Measurements from ENCODE around the gene CCT3. TPM values are rescaled to one million over a fixed set of nuclear protein-coding genes. Genes with fewer than 3 reads are reported as not detected.

CCT3 gene
- total and polyA plus RNA-seq, 10 of the 15 experiments (the other 5 are each of a cell fraction or from before 2014, with no cell fraction given), result 319 to 585 (median 427) TPM

GRCh38 chr1:156284112-156284511 is 54.0 kb downstream of the CCT3 start, which contains the start of gene TMEM79 (continued):
- TF ChIP-seq ZNF217 (IDR thresholded peaks at IDR 0.05) (no peak), ESRRA (IDR thresholded peaks at IDR 0.05; ENCODE audit: low read length) (no peak)

- peaks cover 0 to 15% of the 10 kb centered on the region in 2 experiments; a peak in 3 of 4 replicates for H3K36me3 ChIP-seq (ENCODE audit: control insufficient read depth in 2 of 2, insufficient read depth in 2 of 2, low read length in 1 of 2)
- WGBS (ENCODE audit: insufficient coverage, insufficient replicate concordance, low lambda C conversion rate, missing lambda C conversion rate), result 0% methylated on average over 1 of the region's 1 CpG
- peaks cover 15% of the 10 kb centered on the region; the same call in 1 of the 2 replicates for H3K4me1 ChIP-seq (ENCODE audit: control insufficient read depth, insufficient read depth, low read length)
- ChIA-PET RAD21 (ENCODE audit: unreplicated experiment) (interaction anchor here (0.7 to 2.3 kb wide), 11 partner anchors 10 to 174 kb away, joined by 3 to 16 read pairs (median 4); partner anchors contain the start of genes CCT3, GLMP, PMF1 and TSACC), CTCF (interaction anchor here (1.0 to 7.1 kb wide), 19 partner anchors 10 to 400 kb away, joined by 3 to 58 read pairs (median 4); partner anchors contain the start of genes GLMP and UBQLN4), SMC1A (ENCODE audit: uncharacterized antibody, unreplicated experiment) (interaction anchor here (0.9 to 4.7 kb wide), 17 partner anchors 9 to 218 kb away, joined by 3 to 39 read pairs (median 4); partner anchors contain the start of genes CCT3, GLMP and TSACC), POLR2A (interaction anchor here (0.6 to 2.8 kb wide), 15 partner anchors 9 to 433 kb away, joined by 3 to 13 read pairs (median 4); partner anchors contain the start of genes CCT3, GLMP, NAXE and PMF1)
- H3K4me3 ChIP-seq, result peak overlapping the region; percentile 92
- ATAC-seq, result no peak
- H3K79me2 ChIP-seq (ENCODE audit: control insufficient read depth, insufficient read depth, low read length), result peaks cover 52% of the 10 kb centered on the region
- H3K9me3 ChIP-seq (replicated peaks; ENCODE audit: control insufficient read depth, insufficient read depth, low read length), result no peaks in the 10 kb centered on the region
- TF ChIP-seq ASH2L (IDR thresholded peaks at IDR 0.05; ENCODE audit: borderline replicate concordance, low read depth) (no peak), ZNF687 (IDR thresholded peaks at IDR 0.05) (no peak), CREM (IDR thresholded peaks at IDR 0.05; ENCODE audit: low read depth) (no peak), RAD51 (IDR thresholded peaks at IDR 0.05) (no peak), SUZ12 (IDR thresholded peaks at IDR 0.05; ENCODE audit: unreplicated experiment) (no peak), USF1 (IDR thresholded peaks at IDR 0.05; ENCODE audit: borderline replicate concordance, extremely low read length, insufficient read depth, low read depth, low read length) (no peak), ZZZ3 (IDR thresholded peaks at IDR 0.05; ENCODE audit: control insufficient read depth, insufficient read length, low read depth) (no peak)
- peak overlapping the region; percentile 86 for H3K27ac ChIP-seq (ENCODE audit: control insufficient read depth, insufficient read depth)
- no peak for FAIRE-seq
- no peak for DNase-seq (ENCODE audit: low read depth, low spot score)
- H2AFZ ChIP-seq (ENCODE audit: control insufficient read depth, low read depth, low read length), result peak overlapping the region; percentile 98
- no peaks in the 10 kb centered on the region for H4K20me1 ChIP-seq (ENCODE audit: control insufficient read depth, insufficient read depth)
- intact Hi-C loops (cut with micrococcal nuclease; ENCODE audit: unreplicated experiment) (loop anchor here (10.0 kb wide), 1 partner anchor 189 kb away; no protein-coding TSS in a partner anchor), in situ Hi-C loops (cut with MboI) (no loop called here)
- peak overlapping the region; percentile 89 for H3K9ac ChIP-seq (ENCODE audit: control insufficient read depth, insufficient read depth, low read length)
- no TSS peak for BruUV-seq (replicated peaks)
- no peaks in the 10 kb centered on the region for H3K27me3 ChIP-seq (replicated peaks in 1 of 2; ENCODE audit: control insufficient read depth in 2 of 2, insufficient read depth in 2 of 2, low read length in 1 of 2)
- peak overlapping the region; percentile 84 for H3K4me2 ChIP-seq (ENCODE audit: control insufficient read depth, insufficient read depth)
Measured at GRCh38 chr1:156283521-156283920, 54.6 kb downstream of the CCT3 start.

All from GM12878 (cell line).